SIG-M5 treated with dmso at 0.1 percent for 504 hours (cell line): ENCODE data around the gene HNF4A.
A peak's percentile ranks its signal among the peaks of the same experiment; 100 is the strongest.

ENCODE experiments used
- DNase-seq: peaks from one replicate; lab custom pipeline; 2025; ENCODE audit not compliant: unreplicated experiment; lab: John Stamatoyannopoulos, UW

Gene HNF4A

DNA sequence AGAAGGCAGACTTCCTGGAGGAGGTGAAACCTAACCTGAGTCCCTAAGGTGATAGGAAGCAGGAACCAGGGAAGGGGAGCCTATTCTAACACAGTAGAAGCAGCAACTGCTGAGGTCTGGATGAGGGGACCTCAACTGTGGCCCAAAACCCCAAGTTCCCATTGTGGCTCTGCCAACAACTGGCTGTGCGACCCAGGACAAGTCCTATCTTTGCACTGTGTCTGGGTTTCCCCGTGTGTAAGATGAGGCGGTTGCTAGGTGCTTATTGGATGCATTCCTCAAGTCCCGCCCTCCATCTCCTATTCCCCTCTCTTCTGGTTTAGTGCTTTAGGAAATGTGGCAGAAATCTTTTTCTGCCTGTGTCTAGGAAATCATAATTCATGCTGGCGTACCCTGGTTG, 68.0 kb downstream of the HNF4A start:
- DNase-seq = no peak

DNA sequence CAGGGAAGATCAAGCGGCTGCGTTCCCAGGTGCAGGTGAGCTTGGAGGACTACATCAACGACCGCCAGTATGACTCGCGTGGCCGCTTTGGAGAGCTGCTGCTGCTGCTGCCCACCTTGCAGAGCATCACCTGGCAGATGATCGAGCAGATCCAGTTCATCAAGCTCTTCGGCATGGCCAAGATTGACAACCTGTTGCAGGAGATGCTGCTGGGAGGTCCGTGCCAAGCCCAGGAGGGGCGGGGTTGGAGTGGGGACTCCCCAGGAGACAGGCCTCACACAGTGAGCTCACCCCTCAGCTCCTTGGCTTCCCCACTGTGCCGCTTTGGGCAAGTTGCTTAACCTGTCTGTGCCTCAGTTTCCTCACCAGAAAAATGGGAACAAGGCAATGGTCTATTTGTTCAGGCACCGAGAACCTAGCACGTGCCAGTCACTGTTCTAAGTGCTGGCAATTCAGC, 68.6 kb downstream of the HNF4A start:
- DNase-seq = no peak

DNA sequence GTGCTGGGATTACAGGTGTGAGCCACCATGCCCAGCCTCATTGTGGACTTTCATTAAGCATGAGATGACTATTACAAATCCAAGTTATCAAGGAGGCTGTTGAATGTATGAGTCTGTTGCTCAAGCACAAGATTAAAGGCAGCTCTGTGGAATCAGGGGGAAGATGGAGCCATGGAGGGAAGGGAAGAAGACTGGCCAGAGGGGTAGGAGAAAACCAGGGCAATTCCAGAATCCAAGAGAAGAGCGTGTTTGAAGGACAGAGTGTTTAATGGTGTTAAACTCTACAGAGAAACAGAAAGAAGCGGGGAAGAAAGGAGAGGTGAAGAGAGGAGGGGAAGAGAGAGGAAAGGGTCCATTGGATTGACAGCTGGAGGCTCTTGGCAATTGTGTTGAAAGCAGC, 70.4 kb downstream of the HNF4A start:
- no peak for DNase-seq

DNA sequence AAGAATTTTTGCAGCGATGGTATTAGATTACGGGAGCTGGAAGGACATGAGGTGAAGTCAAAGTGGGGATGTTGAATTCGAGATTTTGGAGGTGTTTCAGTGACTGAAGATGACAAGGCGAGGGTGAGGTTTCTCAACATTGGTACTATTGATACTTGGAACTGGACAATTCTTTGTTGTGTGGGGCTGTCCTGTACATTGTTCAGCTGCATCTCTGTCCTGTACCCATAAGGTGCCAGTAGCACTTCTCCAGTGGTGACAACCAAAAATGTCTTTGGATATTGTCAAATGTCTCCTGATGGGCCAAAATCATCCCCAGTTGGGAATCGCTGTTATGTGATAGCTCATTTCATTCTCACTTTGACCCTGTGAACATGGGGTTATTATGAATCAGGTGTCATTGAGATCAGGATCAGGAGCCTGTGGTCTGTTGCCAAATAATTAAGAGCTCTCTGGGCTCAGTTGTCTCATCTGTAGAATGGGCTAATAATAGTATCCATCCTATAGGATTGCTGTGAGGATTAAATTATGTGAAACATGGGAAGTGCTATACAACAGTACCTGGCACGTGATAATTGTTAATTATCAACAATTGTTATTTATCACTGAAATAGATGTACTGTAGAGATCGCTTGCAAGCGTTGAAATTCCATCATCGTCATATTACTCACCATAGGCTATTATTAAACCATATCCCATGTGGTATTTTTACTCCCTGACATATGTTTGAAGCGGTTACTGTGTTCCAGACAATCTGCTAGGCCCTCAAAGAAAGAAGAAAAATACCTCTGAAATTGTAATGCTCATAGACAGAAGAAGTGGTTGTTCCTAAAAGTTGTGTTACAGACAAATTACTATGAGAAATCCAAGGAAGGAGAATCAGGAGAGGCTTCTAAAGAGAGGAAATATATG, 71.6 kb downstream of the HNF4A start:
- no peak for DNase-seq

DNA sequence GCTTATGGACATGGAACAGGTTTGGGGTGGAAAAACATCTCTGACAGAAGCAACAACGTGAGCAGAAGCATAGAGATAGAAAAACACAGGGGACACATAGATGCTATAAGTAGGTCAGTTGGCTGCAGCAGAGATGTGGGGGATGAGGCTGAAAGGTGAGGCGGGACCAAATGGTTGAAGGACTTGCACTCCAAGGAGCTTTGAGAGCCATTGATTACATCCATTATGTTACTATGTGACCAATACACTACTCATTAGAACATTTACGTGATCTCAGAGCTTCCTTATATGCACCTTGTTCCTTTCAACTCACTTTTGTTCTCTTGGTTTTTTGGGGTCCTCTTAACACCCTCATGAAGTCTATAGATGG, 72.3 kb downstream of the HNF4A start:
- no peak for DNase-seq

DNA sequence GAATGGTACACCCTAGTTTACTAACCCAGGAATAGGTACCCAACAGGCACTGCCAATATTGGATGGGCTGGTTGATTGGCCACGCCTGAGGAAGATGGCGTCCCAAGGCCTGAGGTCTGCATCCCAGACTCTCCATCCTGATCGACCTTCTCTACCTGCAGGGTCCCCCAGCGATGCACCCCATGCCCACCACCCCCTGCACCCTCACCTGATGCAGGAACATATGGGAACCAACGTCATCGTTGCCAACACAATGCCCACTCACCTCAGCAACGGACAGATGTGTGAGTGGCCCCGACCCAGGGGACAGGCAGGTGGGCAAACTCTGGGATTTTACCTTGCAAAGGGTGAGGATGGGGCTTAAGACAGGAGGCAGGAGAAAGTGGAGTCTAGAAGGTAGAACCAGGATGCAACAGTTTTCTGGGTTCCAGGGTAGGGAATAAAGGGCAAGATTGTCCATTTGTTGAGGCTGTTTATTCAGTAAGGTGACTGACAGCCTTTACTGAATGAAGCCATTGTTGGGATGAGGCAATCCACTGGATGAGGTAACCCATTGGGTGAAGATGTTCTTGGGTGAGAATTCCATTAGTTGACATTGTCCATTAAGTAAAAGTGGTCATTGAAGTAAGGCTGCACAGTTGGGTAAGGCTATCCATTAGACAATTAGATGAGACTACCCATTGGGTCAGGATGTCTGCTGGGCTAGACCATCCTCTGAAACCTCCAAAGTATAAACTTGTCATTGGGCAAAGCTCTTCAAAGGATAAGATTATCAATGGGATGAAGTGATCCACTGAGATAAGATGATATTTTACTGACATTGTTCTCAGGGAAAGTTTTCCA, 72.9 kb downstream of the HNF4A start:
- DNase-seq = no peak

DNA sequence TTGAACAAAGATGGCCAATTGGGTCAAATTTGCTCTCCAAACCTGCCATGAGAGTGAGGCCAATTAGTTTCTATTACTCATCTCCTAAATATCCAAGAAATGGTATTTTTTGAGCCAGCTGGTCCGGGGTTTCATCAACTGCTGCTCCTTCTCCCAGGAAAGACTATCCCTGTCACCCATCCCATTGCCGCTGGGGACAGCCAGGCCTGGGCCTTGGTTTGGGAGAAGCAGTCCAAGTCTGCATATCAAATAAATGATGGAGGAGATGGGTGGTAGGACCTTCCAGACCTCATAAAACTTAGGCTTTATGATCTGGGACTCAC, 73.5 kb downstream of the HNF4A start:
- DNase-seq = no peak

DNA sequence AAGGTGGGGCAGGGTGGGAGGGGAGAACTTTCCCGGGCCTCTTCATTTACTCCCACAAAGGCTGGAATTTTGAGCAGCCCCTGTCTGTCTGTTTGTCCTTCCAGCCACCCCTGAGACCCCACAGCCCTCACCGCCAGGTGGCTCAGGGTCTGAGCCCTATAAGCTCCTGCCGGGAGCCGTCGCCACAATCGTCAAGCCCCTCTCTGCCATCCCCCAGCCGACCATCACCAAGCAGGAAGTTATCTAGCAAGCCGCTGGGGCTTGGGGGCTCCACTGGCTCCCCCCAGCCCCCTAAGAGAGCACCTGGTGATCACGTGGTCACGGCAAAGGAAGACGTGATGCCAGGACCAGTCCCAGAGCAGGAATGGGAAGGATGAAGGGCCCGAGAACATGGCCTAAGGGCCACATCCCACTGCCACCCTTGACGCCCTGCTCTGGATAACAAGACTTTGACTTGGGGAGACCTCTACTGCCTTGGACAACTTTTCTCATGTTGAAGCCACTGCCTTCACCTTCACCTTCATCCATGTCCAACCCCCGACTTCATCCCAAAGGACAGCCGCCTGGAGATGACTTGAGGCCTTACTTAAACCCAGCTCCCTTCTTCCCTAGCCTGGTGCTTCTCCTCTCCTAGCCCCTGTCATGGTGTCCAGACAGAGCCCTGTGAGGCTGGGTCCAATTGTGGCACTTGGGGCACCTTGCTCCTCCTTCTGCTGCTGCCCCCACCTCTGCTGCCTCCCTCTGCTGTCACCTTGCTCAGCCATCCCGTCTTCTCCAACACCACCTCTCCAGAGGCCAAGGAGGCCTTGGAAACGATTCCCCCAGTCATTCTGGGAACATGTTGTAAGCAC, 74.1 kb downstream of the HNF4A start:
- DNase-seq = no peak

DNA sequence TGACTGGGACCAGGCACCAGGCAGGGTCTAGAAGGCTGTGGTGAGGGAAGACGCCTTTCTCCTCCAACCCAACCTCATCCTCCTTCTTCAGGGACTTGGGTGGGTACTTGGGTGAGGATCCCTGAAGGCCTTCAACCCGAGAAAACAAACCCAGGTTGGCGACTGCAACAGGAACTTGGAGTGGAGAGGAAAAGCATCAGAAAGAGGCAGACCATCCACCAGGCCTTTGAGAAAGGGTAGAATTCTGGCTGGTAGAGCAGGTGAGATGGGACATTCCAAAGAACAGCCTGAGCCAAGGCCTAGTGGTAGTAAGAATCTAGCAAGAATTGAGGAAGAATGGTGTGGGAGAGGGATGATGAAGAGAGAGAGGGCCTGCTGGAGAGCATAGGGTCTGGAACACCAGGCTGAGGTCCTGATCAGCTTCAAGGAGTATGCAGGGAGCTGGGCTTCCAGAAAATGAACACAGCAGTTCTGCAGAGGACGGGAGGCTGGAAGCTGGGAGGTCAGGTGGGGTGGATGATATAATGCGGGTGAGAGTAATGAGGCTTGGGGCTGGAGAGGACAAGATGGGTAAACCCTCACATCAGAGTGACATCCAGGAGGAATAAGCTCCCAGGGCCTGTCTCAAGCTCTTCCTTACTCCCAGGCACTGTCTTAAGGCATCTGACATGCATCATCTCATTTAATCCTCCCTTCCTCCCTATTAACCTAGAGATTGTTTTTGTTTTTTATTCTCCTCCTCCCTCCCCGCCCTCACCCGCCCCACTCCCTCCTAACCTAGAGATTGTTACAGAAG, 75.0 kb downstream of the HNF4A start:
- DNase-seq = no peak

DNA sequence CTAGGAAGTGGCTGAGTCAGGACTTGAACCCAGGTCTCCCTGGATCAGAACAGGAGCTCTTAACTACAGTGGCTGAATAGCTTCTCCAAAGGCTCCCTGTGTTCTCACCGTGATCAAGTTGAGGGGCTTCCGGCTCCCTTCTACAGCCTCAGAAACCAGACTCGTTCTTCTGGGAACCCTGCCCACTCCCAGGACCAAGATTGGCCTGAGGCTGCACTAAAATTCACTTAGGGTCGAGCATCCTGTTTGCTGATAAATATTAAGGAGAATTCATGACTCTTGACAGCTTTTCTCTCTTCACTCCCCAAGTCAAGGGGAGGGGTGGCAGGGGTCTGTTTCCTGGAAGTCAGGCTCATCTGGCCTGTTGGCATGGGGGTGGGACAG, 75.6 kb downstream of the HNF4A start:
- no peak for DNase-seq

DNA sequence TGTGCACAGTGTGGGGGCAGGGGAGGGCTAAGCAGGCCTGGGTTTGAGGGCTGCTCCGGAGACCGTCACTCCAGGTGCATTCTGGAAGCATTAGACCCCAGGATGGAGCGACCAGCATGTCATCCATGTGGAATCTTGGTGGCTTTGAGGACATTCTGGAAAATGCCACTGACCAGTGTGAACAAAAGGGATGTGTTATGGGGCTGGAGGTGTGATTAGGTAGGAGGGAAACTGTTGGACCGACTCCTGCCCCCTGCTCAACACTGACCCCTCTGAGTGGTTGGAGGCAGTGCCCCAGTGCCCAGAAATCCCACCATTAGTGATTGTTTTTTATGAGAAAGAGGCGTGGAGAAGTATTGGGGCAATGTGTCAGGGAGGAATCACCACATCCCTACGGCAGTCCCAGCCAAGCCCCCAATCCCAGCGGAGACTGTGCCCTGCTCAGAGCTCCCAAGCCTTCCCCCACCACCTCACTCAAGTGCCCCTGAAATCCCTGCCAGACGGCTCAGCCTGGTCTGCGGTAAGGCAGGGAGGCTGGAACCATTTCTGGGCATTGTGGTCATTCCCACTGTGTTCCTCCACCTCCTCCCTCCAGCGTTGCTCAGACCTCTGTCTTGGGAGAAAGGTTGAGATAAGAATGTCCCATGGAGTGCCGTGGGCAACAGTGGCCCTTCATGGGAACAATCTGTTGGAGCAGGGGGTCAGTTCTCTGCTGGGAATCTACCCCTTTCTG, 76.2 kb downstream of the HNF4A start:
- DNase-seq = no peak

DNA sequence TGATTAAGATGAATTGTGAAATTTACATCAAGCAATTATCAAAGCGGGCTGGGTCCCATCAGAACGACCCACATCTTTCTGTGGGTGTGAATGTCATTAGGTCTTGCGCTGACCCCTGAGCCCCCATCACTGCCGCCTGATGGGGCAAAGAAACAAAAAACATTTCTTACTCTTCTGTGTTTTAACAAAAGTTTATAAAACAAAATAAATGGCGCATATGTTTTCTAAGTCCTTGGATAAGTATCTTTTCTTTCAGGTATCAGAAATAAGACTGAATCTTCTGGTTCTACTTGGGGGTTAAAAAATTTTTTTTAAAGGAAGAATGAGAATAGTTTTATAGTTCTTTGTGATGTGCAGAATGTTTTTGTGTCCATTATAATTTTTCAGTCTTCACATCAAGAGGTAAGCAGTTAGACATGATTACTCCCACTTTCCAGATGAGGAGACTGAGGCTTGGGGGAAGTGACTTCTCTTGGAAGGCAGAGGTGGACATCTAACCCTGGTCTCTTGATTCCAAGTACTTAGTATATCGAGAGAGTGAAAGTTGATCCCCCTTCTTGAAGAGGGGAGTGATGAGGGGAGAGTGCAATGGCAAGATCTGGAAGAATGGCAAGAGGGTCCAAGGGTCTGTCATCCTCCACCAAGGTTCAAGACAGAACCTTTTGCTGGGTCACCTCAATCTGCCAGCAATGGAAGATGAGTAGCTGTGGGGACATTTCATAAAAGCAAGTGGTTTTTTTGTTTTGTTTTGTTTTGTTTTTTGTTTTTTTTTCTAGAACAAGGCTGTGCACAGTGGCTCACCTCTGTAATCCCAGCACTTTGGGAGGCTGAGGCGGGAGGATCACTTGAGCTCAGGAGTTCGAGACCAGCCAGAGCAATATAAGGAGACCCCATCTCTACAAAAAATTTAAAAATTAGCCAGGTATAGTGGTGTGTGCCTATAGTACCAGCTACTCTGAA, 77.4 kb downstream of the HNF4A start:
- no peak for DNase-seq

DNA sequence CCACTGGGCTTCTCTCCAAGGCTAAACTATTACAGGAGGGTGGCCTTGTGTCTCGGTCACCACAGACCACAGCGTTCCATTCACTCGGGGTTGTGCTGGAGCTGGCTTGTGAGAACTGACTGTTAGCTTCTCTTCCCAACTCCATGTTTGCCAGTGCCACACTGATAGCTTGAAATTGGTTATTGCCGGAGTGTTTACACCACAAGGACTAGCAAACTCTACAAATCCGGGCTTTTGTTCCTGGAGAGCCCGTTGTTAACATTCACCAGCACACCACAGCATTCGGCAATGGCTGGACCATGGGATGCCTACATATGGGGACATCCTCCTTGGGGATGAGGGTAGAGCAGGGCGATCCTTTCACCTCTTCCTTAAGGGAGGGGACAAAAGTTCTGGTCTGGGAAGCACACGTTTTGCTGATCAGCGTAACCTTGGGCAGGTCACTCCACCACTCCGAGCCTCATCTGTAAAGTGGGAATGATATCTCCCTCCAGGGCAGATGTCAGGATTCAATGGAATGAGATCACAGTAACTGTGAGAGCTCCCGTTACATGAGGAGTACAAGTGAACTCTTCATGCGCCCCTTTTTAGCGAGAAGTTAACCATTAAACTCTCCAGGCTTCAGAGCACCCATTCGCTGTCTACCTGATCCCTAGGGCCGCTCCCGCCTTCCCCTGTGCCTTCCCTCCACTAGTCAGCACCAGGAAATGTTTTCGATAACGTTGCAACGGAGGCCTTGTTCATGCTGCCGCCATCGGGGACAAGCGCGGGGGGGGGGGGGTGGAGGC, 78.4 kb downstream of the HNF4A start:
- no peak for DNase-seq

DNA sequence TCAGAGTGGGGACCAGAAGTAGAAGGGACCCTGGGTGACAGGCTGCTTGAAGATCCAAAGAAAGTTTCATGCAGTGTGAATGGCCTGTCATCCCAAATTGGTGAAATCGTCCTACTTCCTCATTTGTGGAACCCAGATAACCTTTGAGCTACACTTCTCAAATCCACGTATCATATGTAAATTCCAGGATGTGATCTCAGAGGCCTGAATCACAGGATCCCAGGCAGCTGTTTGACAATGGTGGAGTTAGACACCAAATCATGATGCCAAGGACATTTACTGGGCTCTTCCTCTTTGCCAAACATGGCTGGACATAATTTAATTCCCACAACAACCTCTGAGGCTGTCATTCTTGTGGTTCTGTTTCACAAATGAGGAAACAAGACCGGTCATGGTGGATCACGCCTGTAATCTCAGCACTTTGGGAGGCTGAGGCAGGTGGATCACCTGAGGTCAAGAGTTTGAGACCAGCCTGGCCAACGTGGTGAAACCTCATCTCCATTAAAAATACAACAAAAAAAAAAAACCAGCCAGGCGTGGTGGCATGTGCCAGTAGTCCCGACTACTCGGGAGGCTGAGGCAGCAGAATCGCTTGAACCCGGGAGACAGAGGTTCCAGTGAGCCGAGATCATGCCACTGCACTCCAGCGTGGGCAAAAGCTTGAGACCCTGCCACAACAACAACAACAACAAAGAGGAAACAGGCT, 80.3 kb downstream of the HNF4A start:
- peak; percentile 18 for DNase-seq

DNA sequence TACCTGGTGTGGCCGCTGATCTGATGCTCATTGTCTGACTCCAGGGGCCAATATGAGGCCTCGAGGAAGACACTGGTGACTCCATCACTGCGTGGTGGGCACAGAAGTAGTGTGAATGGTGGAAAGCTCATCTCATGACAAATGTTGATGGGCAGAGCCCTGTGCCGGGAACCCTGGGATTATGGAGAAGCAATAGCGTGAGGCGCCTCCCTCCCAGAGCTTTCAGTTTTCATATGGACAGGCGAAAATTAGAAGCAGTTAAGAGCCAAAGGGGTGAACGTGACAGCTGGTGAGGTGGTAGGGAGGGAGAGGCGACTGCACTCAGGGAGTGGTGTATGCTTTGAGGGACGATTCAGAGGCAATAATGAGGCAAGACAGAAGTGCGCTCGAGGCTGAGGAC, 80.9 kb downstream of the HNF4A start:
- no peak for DNase-seq

DNA sequence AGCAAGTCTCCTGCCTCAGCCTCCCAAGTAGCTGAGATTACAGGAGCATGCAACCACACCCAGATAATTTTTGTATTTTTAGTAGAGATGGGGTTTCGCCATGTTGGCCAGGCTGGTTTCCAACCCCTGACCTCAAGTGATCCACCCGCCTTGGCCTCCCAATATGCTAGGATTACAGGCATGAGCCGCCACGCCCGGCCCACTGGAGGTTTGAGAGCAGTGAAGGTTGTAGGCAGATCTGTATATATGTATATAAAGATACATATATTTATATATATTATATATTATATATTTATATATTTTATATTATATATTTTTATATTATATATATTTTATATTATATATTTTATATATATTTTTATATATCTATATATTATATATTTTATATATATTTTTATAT, 82.0 kb downstream of the HNF4A start:
- no peak for DNase-seq

DNA sequence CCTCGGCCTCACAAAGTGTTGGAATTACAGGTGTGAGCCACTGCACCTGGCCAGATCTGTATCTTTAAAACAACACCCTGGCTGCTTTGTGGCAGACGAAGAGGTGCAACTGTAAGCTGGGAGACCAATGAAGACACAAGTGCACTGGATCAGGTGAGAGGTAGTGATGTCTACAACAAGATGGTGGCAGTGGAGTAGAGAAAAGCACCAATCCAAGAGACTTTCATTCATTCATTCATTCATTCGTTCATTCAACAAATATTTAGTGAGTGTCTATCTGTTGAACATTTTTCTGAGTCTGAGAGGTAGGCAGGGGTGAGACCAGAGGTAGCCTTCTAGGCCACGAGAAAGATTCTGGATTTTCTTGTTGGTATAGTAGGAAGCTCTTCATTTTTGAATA, 83.3 kb downstream of the HNF4A start:
- DNase-seq = no peak
